ENCODE data around the gene FRYL. TPM values are rescaled to one million over a fixed set of nuclear protein-coding genes. Genes with fewer than 3 reads are reported as not detected.
"Not testable (repeated sequence)": the region's sequence is repeated elsewhere in the genome, so short reads cannot be mapped to it uniquely, and the experiment has no call there.

Gene FRYL
- total RNA-seq, 4 donors from 2014 or later = 14.5 to 43.7 (median 20.1) TPM

GRCh38 chr4:48698029-48698971 is 81.8 kb downstream of the FRYL start:
- Histone ChIP-seq H3K4me1 (peaks cover 24 to 25% of the 10 kb centered on the region in 2 donors), H3K36me3 (no peaks in the 10 kb centered on the region), H3K27me3 (no peaks in the 10 kb centered on the region), H3K9me3 (no peaks in the 10 kb centered on the region), H3K27ac (peak overlapping the region in 1 of 4 donors; percentile 45), H3K4me3 (no peak overlapping the region)
- ATAC-seq (peak; percentile 50 to 81), DNase-seq (peak; percentile 16 to 61)
- intact Hi-C loops (cut with DNase I; ENCODE audit: low total_unique reads) (loop anchor here (5.0 kb wide), 1 partner anchor 84 kb away; the partner anchor contains the start of gene FRYL), in situ Hi-C loops (cut with MboI; ENCODE audit: low sequenced_read_pairs in 4 of 4) (no loop called here)
- TF ChIP-seq CTCF (IDR thresholded peaks at IDR 0.05 in 4 of 5, conservative IDR thresholded peaks at IDR 0.05 in 1 of 5) = no peak
- TF ChIP-seq POLR2A (IDR thresholded peaks at IDR 0.05) = no peak

- H3K36me3 ChIP-seq; in situ Hi-C loops (cut with MboI; ENCODE audit: low sequenced_read_pairs in 4 of 4); ATAC-seq; DNase-seq; H3K9me3 ChIP-seq; H3K27ac ChIP-seq; H3K4me3 ChIP-seq; H3K27me3 ChIP-seq: not testable (repeated sequence)
- intact Hi-C loops (cut with DNase I; ENCODE audit: low total_unique reads) = loop anchor here (5.0 kb wide), 1 partner anchor 85 kb away; the partner anchor contains the start of gene FRYL
- peaks cover 29 to 32% of the 10 kb centered on the region in 2 donors for H3K4me1 ChIP-seq
Measured at GRCh38 chr4:48697516-48697915, 82.6 kb downstream of the FRYL start.

DNA sequence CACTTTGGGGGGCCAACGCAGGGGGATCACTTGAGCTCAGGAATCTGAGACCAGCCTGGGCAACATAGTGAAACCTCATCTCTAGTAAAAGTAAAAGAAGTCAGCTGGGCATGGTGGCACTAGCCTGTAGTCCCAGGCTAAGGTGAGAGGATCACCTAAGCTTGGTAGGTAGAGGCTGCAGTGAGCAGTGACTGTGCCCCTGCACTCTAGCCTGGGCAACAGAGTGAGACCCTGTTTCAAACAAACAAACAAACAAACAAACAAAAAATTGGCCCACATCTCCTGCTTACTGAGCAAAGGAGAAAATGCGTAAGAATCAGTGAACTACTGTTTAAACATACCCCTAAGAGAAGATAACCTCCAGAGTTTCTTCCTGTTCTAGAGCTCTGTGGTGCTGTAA is 85.3 kb downstream of the FRYL start:
- Histone ChIP-seq H3K4me1 (peaks cover 40 to 43% of the 10 kb centered on the region in 2 donors), H3K36me3 (no peaks in the 10 kb centered on the region), H3K27ac (no peak overlapping the region), H3K9me3 (no peaks in the 10 kb centered on the region), H3K27me3 (no peaks in the 10 kb centered on the region), H3K4me3 (no peak overlapping the region)
- in situ Hi-C loops (cut with MboI; ENCODE audit: low sequenced_read_pairs in 4 of 4) = no loop called here
- intact Hi-C loops (cut with DNase I; ENCODE audit: low total_unique reads) = loop anchor here (5.0 kb wide), 1 partner anchor 87 kb away; the partner anchor contains the start of gene FRYL
- ATAC-seq (no peak), DNase-seq (no peak)
- no peak for TF ChIP-seq CTCF (IDR thresholded peaks at IDR 0.05 in 4 of 5, conservative IDR thresholded peaks at IDR 0.05 in 1 of 5)
- no peak for TF ChIP-seq POLR2A (IDR thresholded peaks at IDR 0.05)

GRCh38 chr4:48693856-48694574 is 86.1 kb downstream of the FRYL start:
- H3K36me3 ChIP-seq = no peaks in the 10 kb centered on the region
- intact Hi-C loops (cut with DNase I; ENCODE audit: low total_unique reads) = no loop called here
- no peak for TF ChIP-seq CTCF (IDR thresholded peaks at IDR 0.05 in 4 of 5, conservative IDR thresholded peaks at IDR 0.05 in 1 of 5)
- TF ChIP-seq POLR2A (IDR thresholded peaks at IDR 0.05) = no peak
- H3K9me3 ChIP-seq = no peaks in the 10 kb centered on the region
- peaks cover 35 to 42% of the 10 kb centered on the region in 2 donors for H3K4me1 ChIP-seq
- no peak overlapping the region for H3K27ac ChIP-seq
- H3K27me3 ChIP-seq = no peaks in the 10 kb centered on the region
- in situ Hi-C loops (cut with MboI; ENCODE audit: low sequenced_read_pairs in 4 of 4) = no loop called here
- ATAC-seq (no peak), DNase-seq (no peak)
- no peak overlapping the region for H3K4me3 ChIP-seq

DNA sequence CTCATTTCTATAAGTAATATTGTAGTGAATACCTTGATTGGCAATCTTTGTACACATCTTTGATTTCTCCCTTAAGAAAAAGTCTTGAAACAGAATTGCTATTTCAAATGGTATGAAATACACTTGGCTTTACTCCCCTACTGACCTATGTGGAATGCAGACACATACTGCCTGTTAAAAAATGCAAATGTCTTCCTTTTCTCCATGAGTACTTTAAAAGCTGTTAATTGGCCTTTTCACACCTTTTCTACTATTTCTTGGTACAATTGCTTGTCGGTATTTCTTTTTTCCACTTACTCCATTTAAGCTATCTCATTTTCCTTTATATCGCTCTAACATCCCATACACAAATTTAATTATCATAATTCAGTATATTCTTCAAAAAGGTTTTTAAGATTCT is 87.2 kb downstream of the FRYL start:
- Histone ChIP-seq H3K9me3 (no peaks in the 10 kb centered on the region), H3K4me1 (peaks cover 29 to 38% of the 10 kb centered on the region in 2 donors), H3K27me3 (no peaks in the 10 kb centered on the region), H3K4me3 (no peak overlapping the region), H3K36me3 (no peaks in the 10 kb centered on the region), H3K27ac (no peak overlapping the region)
- ATAC-seq (no peak), DNase-seq (no peak)
- no peak for TF ChIP-seq CTCF (IDR thresholded peaks at IDR 0.05 in 4 of 5, conservative IDR thresholded peaks at IDR 0.05 in 1 of 5)
- in situ Hi-C loops (cut with MboI; ENCODE audit: low sequenced_read_pairs in 4 of 4) = no loop called here
- intact Hi-C loops (cut with DNase I; ENCODE audit: low total_unique reads) = no loop called here
